Activated naive CD8-positive, alpha-beta T cell treated with anti-CD3 and anti-CD28 coated beads for 36 hours (primary cell): Measurements from ENCODE around the gene KITLG. TPM values are rescaled to one million over a fixed set of nuclear protein-coding genes. Genes with fewer than 3 reads are reported as not detected.
"Not testable (repeated sequence)": the region's sequence is repeated elsewhere in the genome, so short reads cannot be mapped to it uniquely, and the experiment has no call there.

Experiments used
- DNase-seq: peaks from one replicate; pipeline ENCODE4 v3.0.0; 2021
- H3K27ac Mint-ChIP-seq: one replicate; pipeline ENCODE4 v1.8.0; 2022; ENCODE audit warnings: mild to moderate bottlenecking, moderate library complexity, mixed read lengths
- H3K27me3 Mint-ChIP-seq: one replicate; pipeline ENCODE4 v1.8.0; 2022; ENCODE audit warnings: mild to moderate bottlenecking, mixed read lengths
- H3K36me3 Mint-ChIP-seq: one replicate; pipeline ENCODE4 v1.8.0; 2021; ENCODE audit warnings: mild to moderate bottlenecking, mixed read lengths
- H3K4me1 Mint-ChIP-seq: one replicate; pipeline ENCODE4 v1.8.0; 2021; ENCODE audit warnings: mixed read lengths
- H3K4me3 Mint-ChIP-seq: one replicate; pipeline ENCODE4 v1.8.0; 2022; ENCODE audit warnings: mild to moderate bottlenecking, moderate library complexity, mixed read lengths
- H3K9me3 Mint-ChIP-seq: one replicate; pipeline ENCODE4 v1.8.0; 2022; ENCODE audit warnings: mixed read lengths
- total RNA-seq, 2 experiments: library from RNA; stranded (reverse); gene quantifications; one replicate each; pipeline ENCODE4 v1.2.3, GENCODE V29; 2021

The KITLG gene
- total RNA-seq, 2 experiments from 2014 or later: 0.08 TPM; not detected in 1

DNA sequence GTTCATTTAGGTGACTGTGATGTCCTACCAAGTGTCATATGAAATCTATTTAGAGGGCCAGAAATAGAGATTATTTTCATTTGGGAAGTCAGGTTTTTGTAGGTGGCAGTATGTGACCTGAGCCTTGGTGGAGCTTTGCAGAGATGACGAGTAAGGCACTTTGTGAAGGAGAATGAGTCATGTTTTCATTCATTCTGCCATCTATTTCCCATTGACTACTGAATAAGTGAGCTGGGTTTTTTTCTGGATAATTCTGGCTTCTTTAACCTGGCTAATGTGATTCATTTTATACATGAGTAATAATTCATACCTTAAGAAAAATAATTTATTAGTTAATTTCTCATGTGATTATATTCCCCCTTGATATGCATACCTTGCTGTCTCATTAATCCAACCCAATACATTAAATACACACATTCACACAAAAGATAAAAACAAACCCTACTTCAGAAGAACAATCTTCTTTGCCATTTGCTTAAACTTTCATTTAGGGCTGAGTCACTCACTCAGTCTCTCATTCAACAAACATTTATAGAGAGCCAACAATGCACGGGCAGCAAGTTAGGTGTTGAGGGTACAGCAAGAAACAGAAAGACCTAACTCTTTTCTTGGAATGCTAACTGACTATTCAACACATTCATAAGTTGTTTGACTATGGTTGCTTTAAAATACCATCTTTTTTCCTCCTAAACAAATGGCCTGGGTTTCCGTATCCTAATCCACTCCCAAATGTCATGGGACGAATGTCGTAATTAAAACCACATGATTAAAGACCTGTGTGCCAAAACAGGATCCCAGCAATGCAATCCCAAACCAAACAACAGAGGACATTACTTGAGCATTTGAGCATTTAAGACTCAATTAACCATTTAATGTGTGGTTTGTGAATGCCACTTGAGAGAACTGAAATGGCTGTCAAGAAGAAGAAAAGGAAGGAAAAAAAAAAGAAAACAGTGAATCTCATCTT lies 78.0 kb downstream of the KITLG start:
- no peak for DNase-seq
- Mint-ChIP-seq H3K4me1 (no peaks in the 10 kb centered on the region), H3K36me3 (no peaks in the 10 kb centered on the region), H3K27ac (no peak overlapping the region), H3K27me3 (no peaks in the 10 kb centered on the region), H3K4me3 (no peak overlapping the region), H3K9me3 (no peaks in the 10 kb centered on the region)

GRCh38 chr12:88496891-88497371 lies 83.3 kb downstream of the KITLG start:
- no peak overlapping the region for H3K27ac Mint-ChIP-seq
- no peak overlapping the region for H3K4me3 Mint-ChIP-seq
- H3K27me3 Mint-ChIP-seq: no peaks in the 10 kb centered on the region
- DNase-seq: no peak
- H3K4me1 Mint-ChIP-seq: no peaks in the 10 kb centered on the region
- H3K36me3 Mint-ChIP-seq: no peaks in the 10 kb centered on the region
- H3K9me3 Mint-ChIP-seq: no peaks in the 10 kb centered on the region

DNA sequence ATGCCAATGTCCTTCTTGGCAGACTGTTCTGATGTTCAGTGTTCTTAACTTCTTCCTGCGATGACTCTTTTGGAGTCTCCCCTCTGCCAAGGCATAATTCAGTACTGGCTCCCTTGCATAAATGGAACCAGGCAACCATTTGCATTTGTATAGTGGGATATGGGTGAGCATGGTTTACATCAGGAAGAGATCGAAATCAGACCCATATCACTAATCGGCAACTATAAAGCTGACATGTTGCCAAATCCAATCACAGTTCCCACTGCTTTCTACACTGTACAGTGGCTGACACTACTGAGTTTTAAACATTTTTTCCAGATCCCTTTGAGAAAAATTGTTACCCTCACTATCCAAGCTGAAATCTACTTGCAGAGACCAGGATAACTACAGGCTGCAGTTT lies 83.8 kb downstream of the KITLG start:
- no peaks in the 10 kb centered on the region for H3K27me3 Mint-ChIP-seq
- H3K4me3 Mint-ChIP-seq: no peak overlapping the region
- no peaks in the 10 kb centered on the region for H3K4me1 Mint-ChIP-seq
- no peaks in the 10 kb centered on the region for H3K9me3 Mint-ChIP-seq
- no peaks in the 10 kb centered on the region for H3K36me3 Mint-ChIP-seq
- DNase-seq: no peak
- H3K27ac Mint-ChIP-seq: no peak overlapping the region

- H3K4me1 Mint-ChIP-seq: no peaks in the 10 kb centered on the region
- no peak for DNase-seq
- H3K27ac Mint-ChIP-seq: no peak overlapping the region
- H3K36me3 Mint-ChIP-seq: no peaks in the 10 kb centered on the region
- no peaks in the 10 kb centered on the region for H3K27me3 Mint-ChIP-seq
- H3K9me3 Mint-ChIP-seq: no peaks in the 10 kb centered on the region
- H3K4me3 Mint-ChIP-seq: no peak overlapping the region
Measured at GRCh38 chr12:88495031-88495430, 85.2 kb downstream of the KITLG start.

DNA sequence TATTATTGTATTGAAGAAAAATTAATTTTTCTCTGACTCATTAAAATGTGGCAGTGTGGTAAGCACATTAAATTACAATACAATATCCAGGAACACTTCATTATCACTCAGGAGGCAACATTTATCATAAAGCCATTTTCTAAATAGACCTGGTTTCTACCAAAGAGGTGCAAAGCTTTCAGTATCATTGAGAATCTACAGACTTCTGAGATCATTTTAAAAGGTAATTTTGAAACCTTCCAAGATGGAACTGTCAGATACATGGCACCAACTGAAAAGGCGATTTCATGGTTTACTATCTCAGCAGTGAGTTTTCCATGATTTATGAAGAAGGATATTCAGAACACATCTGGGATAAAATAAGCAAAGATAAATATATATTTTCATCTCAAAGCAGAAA lies 85.8 kb downstream of the KITLG start:
- H3K27me3 Mint-ChIP-seq: no peaks in the 10 kb centered on the region
- no peak overlapping the region for H3K4me3 Mint-ChIP-seq
- H3K27ac Mint-ChIP-seq: no peak overlapping the region
- H3K36me3 Mint-ChIP-seq: no peaks in the 10 kb centered on the region
- H3K4me1 Mint-ChIP-seq: no peaks in the 10 kb centered on the region
- DNase-seq: no peak
- no peaks in the 10 kb centered on the region for H3K9me3 Mint-ChIP-seq

GRCh38 chr12:88493636-88494035 lies 86.6 kb downstream of the KITLG start:
- H3K36me3 Mint-ChIP-seq: no peaks in the 10 kb centered on the region
- H3K27me3 Mint-ChIP-seq: no peaks in the 10 kb centered on the region
- no peak overlapping the region for H3K27ac Mint-ChIP-seq
- H3K9me3 Mint-ChIP-seq: no peaks in the 10 kb centered on the region
- no peak overlapping the region for H3K4me3 Mint-ChIP-seq
- no peaks in the 10 kb centered on the region for H3K4me1 Mint-ChIP-seq
- no peak for DNase-seq

- DNase-seq: no peak
- H3K27ac Mint-ChIP-seq: no peak overlapping the region
Measured at GRCh38 chr12:88490425-88490824, 89.8 kb downstream of the KITLG start.

DNA sequence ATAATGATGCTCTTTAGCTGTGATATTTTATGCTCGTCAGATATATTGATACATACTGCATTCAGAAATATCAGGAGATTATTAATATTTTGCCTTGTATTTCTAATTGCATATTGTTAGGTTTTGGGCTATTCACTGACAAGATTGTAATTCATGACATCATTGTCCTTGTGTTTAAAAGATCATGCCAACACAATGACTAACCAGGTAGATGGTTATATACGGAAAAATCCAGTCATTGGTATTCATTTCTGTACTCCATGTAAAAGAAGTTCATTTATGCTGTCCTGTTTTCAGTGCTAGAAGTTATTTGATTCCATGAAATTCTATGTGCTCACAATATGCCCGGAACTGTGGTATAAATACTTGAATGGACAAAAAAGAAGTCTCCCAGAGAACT lies 107.5 kb downstream of the KITLG start:
- Mint-ChIP-seq H3K27ac (no peak overlapping the region), H3K27me3 (no peaks in the 10 kb centered on the region), H3K4me3 (no peak overlapping the region), H3K4me1 (no peaks in the 10 kb centered on the region), H3K9me3 (peaks cover 6% of the 10 kb centered on the region), H3K36me3 (no peaks in the 10 kb centered on the region)
- DNase-seq: no peak

More at GRCh38 chr12:88490425-88490824, 89.8 kb downstream of the KITLG start:
- Mint-ChIP-seq H3K36me3 (no peaks in the 10 kb centered on the region), H3K27me3 (no peaks in the 10 kb centered on the region), H3K9me3 (no peaks in the 10 kb centered on the region), H3K4me3 (no peak overlapping the region), H3K4me1 (no peaks in the 10 kb centered on the region)

- H3K36me3 Mint-ChIP-seq: no peaks in the 10 kb centered on the region
- H3K9me3 Mint-ChIP-seq: peaks cover 2% of the 10 kb centered on the region
- H3K4me1 Mint-ChIP-seq: no peaks in the 10 kb centered on the region
- no peak overlapping the region for H3K27ac Mint-ChIP-seq
- H3K4me3 Mint-ChIP-seq: no peak overlapping the region
- H3K27me3 Mint-ChIP-seq: no peaks in the 10 kb centered on the region
- no peak for DNase-seq
Measured at GRCh38 chr12:88472248-88472647, 108.0 kb downstream of the KITLG start.

DNA sequence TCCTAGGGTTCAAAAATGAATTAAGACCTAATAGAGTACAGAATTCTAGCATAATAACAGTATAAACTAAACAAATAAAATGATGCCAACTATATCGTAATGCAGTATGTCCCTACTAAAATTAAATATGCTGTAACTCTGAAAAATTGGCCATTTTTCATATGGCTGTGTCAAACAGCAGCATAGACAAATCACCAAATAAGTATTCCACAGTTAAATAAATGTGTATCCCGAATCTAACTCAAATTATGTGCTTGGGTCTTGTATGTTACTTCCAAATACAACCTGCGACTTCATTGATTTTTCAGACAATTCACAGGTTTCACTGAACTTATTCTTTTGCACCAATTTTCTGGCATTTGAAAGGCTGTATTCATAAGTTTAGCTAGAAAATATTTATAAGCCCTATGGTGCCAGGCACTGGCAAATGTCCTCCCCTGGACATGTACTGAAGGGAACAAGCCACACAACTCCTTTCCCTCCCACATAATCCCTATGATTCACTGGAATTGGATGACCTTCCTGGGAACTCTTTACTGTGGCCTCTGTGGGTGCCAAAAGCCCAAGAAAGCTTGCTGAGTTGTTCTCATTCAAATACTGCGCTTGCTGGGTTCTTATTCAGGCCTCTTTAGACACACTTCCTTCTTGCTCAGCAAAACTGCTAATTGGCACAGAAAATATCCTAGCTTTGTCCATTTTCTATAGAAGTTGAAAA lies 108.8 kb downstream of the KITLG start:
- Mint-ChIP-seq H3K36me3 (no peaks in the 10 kb centered on the region), H3K4me1 (no peaks in the 10 kb centered on the region), H3K4me3 (no peak overlapping the region), H3K27me3 (no peaks in the 10 kb centered on the region), H3K27ac (no peak overlapping the region), H3K9me3 (peaks cover 1% of the 10 kb centered on the region)
- DNase-seq: no peak

GRCh38 chr12:88469154-88469553 lies 111.1 kb downstream of the KITLG start:
- H3K27ac Mint-ChIP-seq: no peak overlapping the region
- H3K4me1 Mint-ChIP-seq: no peaks in the 10 kb centered on the region
- H3K4me3 Mint-ChIP-seq: no peak overlapping the region
- DNase-seq: no peak
- H3K36me3 Mint-ChIP-seq: no peaks in the 10 kb centered on the region
- peaks cover 3% of the 10 kb centered on the region for H3K9me3 Mint-ChIP-seq
- no peaks in the 10 kb centered on the region for H3K27me3 Mint-ChIP-seq

DNA sequence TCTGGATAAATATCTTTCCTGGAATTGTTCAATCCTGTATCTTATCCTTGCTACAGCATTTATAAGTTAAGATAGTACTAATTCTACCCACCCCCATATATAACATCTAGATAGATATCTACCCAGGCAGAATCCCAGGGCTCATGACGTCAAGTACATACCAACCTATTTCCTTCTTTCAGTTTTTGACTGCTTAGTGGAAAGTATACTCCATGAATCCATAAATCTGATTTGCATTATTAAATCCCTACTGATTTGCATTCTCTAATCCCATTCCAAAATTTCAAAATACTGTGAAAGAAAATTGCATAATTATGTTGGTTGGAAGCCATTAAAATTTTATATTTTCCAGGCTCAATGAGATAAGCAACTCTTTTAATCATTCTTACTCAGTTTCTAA lies 111.7 kb downstream of the KITLG start:
- DNase-seq: no peak
- Mint-ChIP-seq H3K9me3 (peaks cover 3% of the 10 kb centered on the region), H3K27ac (no peak overlapping the region), H3K4me1 (no peaks in the 10 kb centered on the region), H3K36me3 (no peaks in the 10 kb centered on the region), H3K4me3 (no peak overlapping the region), H3K27me3 (no peaks in the 10 kb centered on the region)

- H3K9me3 Mint-ChIP-seq, H3K36me3 Mint-ChIP-seq, DNase-seq, H3K27me3 Mint-ChIP-seq, H3K4me1 Mint-ChIP-seq, H3K4me3 Mint-ChIP-seq, H3K27ac Mint-ChIP-seq: not testable (repeated sequence)
Measured at GRCh38 chr12:88466708-88467107, 113.6 kb downstream of the KITLG start.

GRCh38 chr12:88458327-88458726 lies 121.9 kb downstream of the KITLG start:
- Mint-ChIP-seq H3K27ac (no peak overlapping the region), H3K27me3 (no peaks in the 10 kb centered on the region), H3K4me1 (no peaks in the 10 kb centered on the region), H3K36me3 (no peaks in the 10 kb centered on the region), H3K4me3 (no peak overlapping the region), H3K9me3 (no peaks in the 10 kb centered on the region)
- DNase-seq: no peak

DNA sequence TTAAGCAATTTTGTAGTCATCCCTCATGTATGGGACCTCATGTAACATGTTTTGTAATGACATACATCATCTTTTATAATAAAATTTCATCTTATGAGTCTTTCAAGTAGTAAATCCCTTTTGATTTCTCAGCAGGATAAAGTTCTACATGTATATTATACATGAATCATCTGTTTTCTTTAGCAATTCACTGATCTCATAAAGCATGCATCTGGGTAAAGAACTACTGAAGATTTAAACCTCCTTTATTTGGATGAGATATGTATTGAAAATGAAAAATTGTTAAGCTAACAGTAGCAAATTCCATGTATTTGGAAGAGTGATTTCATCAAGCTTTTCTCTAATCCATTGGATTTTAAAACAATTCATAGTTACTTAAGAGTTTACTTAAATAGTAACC lies 126.9 kb downstream of the KITLG start:
- Mint-ChIP-seq H3K9me3 (no peaks in the 10 kb centered on the region), H3K27ac (no peak overlapping the region), H3K4me1 (no peaks in the 10 kb centered on the region), H3K27me3 (no peaks in the 10 kb centered on the region), H3K36me3 (no peaks in the 10 kb centered on the region), H3K4me3 (no peak overlapping the region)
- DNase-seq: no peak
